Bronchial epithelial cell (primary cell): ENCODE data around the gene KRT80. TPM values are rescaled to one million over a fixed set of nuclear protein-coding genes. Genes with fewer than 3 reads are reported as not detected.

Source experiments
- DNase-seq: peaks from one replicate; pipeline ENCODE4 v3.0.0-alpha.2; 2010; ENCODE audit warnings: low read depth
- FAIRE-seq: peaks from 2 replicates; lab custom pipeline; 2011; peaks lifted over from hg19 to GRCh38; lab: Jason Lieb, UNC
- H3K27me3 ChIP-seq: 2 replicates; pipeline ENCODE4 v1.5.1; 2011; ENCODE audit warnings: low read length; ENCODE audit not compliant: control insufficient read depth, insufficient read depth
- H3K36me3 ChIP-seq: 2 replicates; pipeline ENCODE4 v1.5.1; 2011; ENCODE audit warnings: low read length; ENCODE audit not compliant: control insufficient read depth, insufficient read depth
- H3K4me3 ChIP-seq: 2 replicates; pipeline ENCODE4 v1.5.1; 2011; ENCODE audit warnings: mild to moderate bottlenecking, low read depth, low read length, control low read depth
- total RNA-seq: library from RNA; depleted of rRNA; stranded (reverse); fragments of >200 nt; gene quantifications from 2 replicates; pipeline ENCODE4 v1.2.1, GENCODE V29; 2014
- TF ChIP-seq, protein P1 (sequence below): IDR thresholded peaks from 2 replicates; pipeline ENCODE4 v1.5.1; 2011; ENCODE audit warnings: mild to moderate bottlenecking, moderate library complexity, low read length, control low read depth, inconsistent platforms; ENCODE audit not compliant: insufficient read depth, severe bottlenecking

KRT80 gene
- total RNA-seq, 1 donor from 2014 or later: 14.7 TPM

- FAIRE-seq (no peak), DNase-seq (peak; percentile 71)
- no peaks in the 10 kb centered on the region for H3K36me3 ChIP-seq
- TF ChIP-seq, protein P1, sequence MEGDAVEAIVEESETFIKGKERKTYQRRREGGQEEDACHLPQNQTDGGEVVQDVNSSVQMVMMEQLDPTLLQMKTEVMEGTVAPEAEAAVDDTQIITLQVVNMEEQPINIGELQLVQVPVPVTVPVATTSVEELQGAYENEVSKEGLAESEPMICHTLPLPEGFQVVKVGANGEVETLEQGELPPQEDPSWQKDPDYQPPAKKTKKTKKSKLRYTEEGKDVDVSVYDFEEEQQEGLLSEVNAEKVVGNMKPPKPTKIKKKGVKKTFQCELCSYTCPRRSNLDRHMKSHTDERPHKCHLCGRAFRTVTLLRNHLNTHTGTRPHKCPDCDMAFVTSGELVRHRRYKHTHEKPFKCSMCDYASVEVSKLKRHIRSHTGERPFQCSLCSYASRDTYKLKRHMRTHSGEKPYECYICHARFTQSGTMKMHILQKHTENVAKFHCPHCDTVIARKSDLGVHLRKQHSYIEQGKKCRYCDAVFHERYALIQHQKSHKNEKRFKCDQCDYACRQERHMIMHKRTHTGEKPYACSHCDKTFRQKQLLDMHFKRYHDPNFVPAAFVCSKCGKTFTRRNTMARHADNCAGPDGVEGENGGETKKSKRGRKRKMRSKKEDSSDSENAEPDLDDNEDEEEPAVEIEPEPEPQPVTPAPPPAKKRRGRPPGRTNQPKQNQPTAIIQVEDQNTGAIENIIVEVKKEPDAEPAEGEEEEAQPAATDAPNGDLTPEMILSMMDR: no peak
- no peaks in the 10 kb centered on the region for H3K27me3 ChIP-seq
- H3K4me3 ChIP-seq: no peak overlapping the region
Measured at GRCh38 chr12:52183544-52183910, 8.3 kb downstream of the KRT80 start.

GRCh38 chr12:52182898-52183543 lies 8.8 kb downstream of the KRT80 start:
- TF ChIP-seq, protein P1: no peak
- no peaks in the 10 kb centered on the region for H3K27me3 ChIP-seq
- H3K4me3 ChIP-seq: no peak overlapping the region
- FAIRE-seq (peak; percentile 83), DNase-seq (peak; percentile 82)
- H3K36me3 ChIP-seq: no peaks in the 10 kb centered on the region

- Histone ChIP-seq H3K27me3 (no peaks in the 10 kb centered on the region), H3K36me3 (no peaks in the 10 kb centered on the region), H3K4me3 (no peak overlapping the region)
- DNase-seq (no peak), FAIRE-seq (no peak)
- TF ChIP-seq, protein P1: no peak
Measured at GRCh38 chr12:52182384-52182783, 9.4 kb downstream of the KRT80 start.

DNA sequence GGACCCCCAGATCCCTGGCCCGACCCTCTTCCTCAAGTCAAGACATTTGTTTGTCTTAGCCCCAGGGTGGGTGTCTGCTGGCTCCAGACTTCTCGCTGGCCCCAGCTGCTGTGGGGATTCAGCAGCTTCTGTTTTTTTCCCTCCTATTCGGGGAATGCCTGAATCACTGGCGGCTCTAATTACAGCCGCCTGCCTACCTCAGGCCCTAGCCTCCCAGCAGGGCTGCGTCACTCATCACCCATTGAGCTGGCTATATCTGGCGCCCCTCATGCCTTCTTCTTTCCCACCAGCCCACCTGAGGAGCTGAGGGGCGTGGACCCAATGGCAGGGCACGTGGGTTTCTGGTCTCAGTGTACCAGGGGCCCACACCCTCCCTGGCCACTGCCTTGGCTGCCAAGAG lies 10.1 kb downstream of the KRT80 start:
- H3K27me3 ChIP-seq: no peaks in the 10 kb centered on the region
- FAIRE-seq (no peak), DNase-seq (peak; percentile 80)
- H3K4me3 ChIP-seq: no peak overlapping the region
- TF ChIP-seq, protein P1: no peak
- no peaks in the 10 kb centered on the region for H3K36me3 ChIP-seq

GRCh38 chr12:52180971-52181628 lies 10.7 kb downstream of the KRT80 start:
- Histone ChIP-seq H3K27me3 (no peaks in the 10 kb centered on the region), H3K4me3 (no peak overlapping the region), H3K36me3 (no peaks in the 10 kb centered on the region)
- TF ChIP-seq, protein P1: no peak
- DNase-seq: no peak
- peak; percentile 50 for FAIRE-seq
